Measurements from ENCODE around the gene TRIM38. TPM values are rescaled to one million over a fixed set of nuclear protein-coding genes. Genes with fewer than 3 reads are reported as not detected.

Gene TRIM38
- total and polyA plus RNA-seq, 2 of the 13 experiments (the other 11 are each of a cell fraction or from before 2014, with no cell fraction given), result 2.5 to 3.1 TPM

- no peak for TF ChIP-seq PAF1 (CRISPR knock-in tag; IDR thresholded peaks at IDR 0.05)
- no peak for TF ChIP-seq ZNF33A (CRISPR knock-in tag; IDR thresholded peaks at IDR 0.05; ENCODE audit: borderline replicate concordance)
- TF ChIP-seq E2F2 (CRISPR knock-in tag; IDR thresholded peaks at IDR 0.05; ENCODE audit: borderline replicate concordance), result 0 out of 2 replicates have a peak, but pooled peaks have one; percentile 73
- TF ChIP-seq ZNF543 (CRISPR knock-in tag; IDR thresholded peaks at IDR 0.05), result peak; percentile 74; the same call in 1 of the 2 replicates
- 0 out of 2 replicates have a peak, but pooled peaks have one; percentile 63 for TF ChIP-seq ZNF354B (CRISPR knock-in tag; IDR thresholded peaks at IDR 0.05)
- TF ChIP-seq CAMTA2 (CRISPR knock-in tag; IDR thresholded peaks at IDR 0.05; ENCODE audit: borderline replicate concordance), result peak; percentile 44; the same call in 1 of the 2 replicates
- no peak for TF ChIP-seq ZNF3 (CRISPR knock-in tag; IDR thresholded peaks at IDR 0.05)
- TF ChIP-seq ZNF530 (CRISPR knock-in tag; IDR thresholded peaks at IDR 0.05; ENCODE audit: low read depth), result no peak
- no peak for TF ChIP-seq JUN (CRISPR knock-in tag; IDR thresholded peaks at IDR 0.05)
- TF ChIP-seq ZNF503 (CRISPR knock-in tag; IDR thresholded peaks at IDR 0.05), result peak; percentile 72; the same call in 1 of the 2 replicates
- peak; percentile 3; the same call in 1 of the 2 replicates for TF ChIP-seq KLF15 (CRISPR knock-in tag; IDR thresholded peaks at IDR 0.05; ENCODE audit: borderline replicate concordance)
- peak; percentile 84; the same call in 1 of the 3 replicates for TF ChIP-seq MXI1 (IDR thresholded peaks at IDR 0.05; ENCODE audit: borderline replicate concordance, low read depth, low read length)
- TF ChIP-seq HNRNPH1 (optimal IDR thresholded peaks at IDR 0.05; ENCODE audit: low read depth, low read length), result no peak
- TF ChIP-seq AGO1 (IDR thresholded peaks at IDR 0.05; ENCODE audit: low read depth, low read length, poor library complexity, severe bottlenecking), result peak; percentile 30
- 0 out of 2 replicates have a peak, but pooled peaks have one; percentile 27 for TF ChIP-seq KDM6A (CRISPR knock-in tag; IDR thresholded peaks at IDR 0.05; ENCODE audit: low read depth)
- no peak for TF ChIP-seq CENPBD1 (CRISPR knock-in tag; IDR thresholded peaks at IDR 0.05; ENCODE audit: borderline replicate concordance, low read depth)
- TF ChIP-seq GMEB1 (CRISPR knock-in tag; IDR thresholded peaks at IDR 0.05; ENCODE audit: borderline replicate concordance), result peak; percentile 85
- TF ChIP-seq ZNF577 (CRISPR knock-in tag; IDR thresholded peaks at IDR 0.05; ENCODE audit: borderline replicate concordance, low read depth), result peak; percentile 92; the same call in 1 of the 2 replicates
- TF ChIP-seq FOXA3 (CRISPR knock-in tag; IDR thresholded peaks at IDR 0.05), result peak; percentile 74
- peak; percentile 88 for TF ChIP-seq SSRP1 (CRISPR knock-in tag; IDR thresholded peaks at IDR 0.05)
- TF ChIP-seq CSRNP2 (CRISPR knock-in tag; conservative IDR thresholded peaks at IDR 0.05; ENCODE audit: low read depth), result no peak
These were observed 30.1 kb downstream of the TRIM38 start (continued) for GRCh38 chr6:25992413-25993340.
